Measurements from ENCODE around the gene NFATC3. TPM values are rescaled to one million over a fixed set of nuclear protein-coding genes. Genes with fewer than 3 reads are reported as not detected.
"Not testable (repeated sequence)": the region's sequence is repeated elsewhere in the genome, so short reads cannot be mapped to it uniquely, and the experiment has no call there.

The NFATC3 gene
- total RNA-seq, 1 donor from 2014 or later, result 74.5 TPM

GRCh38 chr16:68162413-68162812 lies 77.2 kb downstream of the NFATC3 start:
- peaks cover 33% of the 10 kb centered on the region for H3K36me3 ChIP-seq
- DNase-seq (no peak), ATAC-seq (no peak)
- intact Hi-C loops (cut with DNase I), result no loop called here
- H3K9me3 ChIP-seq, result no peaks in the 10 kb centered on the region
- peak overlapping the region; percentile 36 for H3K27ac ChIP-seq
- no peaks in the 10 kb centered on the region for H3K27me3 ChIP-seq
- H3K4me1 ChIP-seq, result no peaks in the 10 kb centered on the region
- TF ChIP-seq CTCF (IDR thresholded peaks at IDR 0.05), result no peak
- no peak overlapping the region for H3K4me3 ChIP-seq

- H3K36me3 ChIP-seq, result peaks cover 33% of the 10 kb centered on the region
- H3K9me3 ChIP-seq; DNase-seq; H3K4me3 ChIP-seq; ATAC-seq; H3K27ac ChIP-seq; intact Hi-C loops (cut with DNase I); H3K27me3 ChIP-seq; H3K4me1 ChIP-seq: not testable (repeated sequence)
These were observed 78.1 kb downstream of the NFATC3 start for GRCh38 chr16:68163275-68163674.

- Histone ChIP-seq H3K4me1 (no peaks in the 10 kb centered on the region), H3K9me3 (no peaks in the 10 kb centered on the region), H3K27ac (no peak overlapping the region), H3K36me3 (peaks cover 45% of the 10 kb centered on the region), H3K4me3 (no peak overlapping the region), H3K27me3 (no peaks in the 10 kb centered on the region)
- intact Hi-C loops (cut with DNase I), result no loop called here
- ATAC-seq, result peak; percentile 23
- DNase-seq, result no peak
- no peak for TF ChIP-seq CTCF (IDR thresholded peaks at IDR 0.05)
These were observed 81.1 kb downstream of the NFATC3 start for GRCh38 chr16:68166264-68166663.

- peaks cover 76% of the 10 kb centered on the region for H3K36me3 ChIP-seq
- intact Hi-C loops (cut with DNase I), result no loop called here
- TF ChIP-seq CTCF (IDR thresholded peaks at IDR 0.05), result no peak
- H3K4me3 ChIP-seq, result no peak overlapping the region
- H3K4me1 ChIP-seq, result no peaks in the 10 kb centered on the region
- H3K9me3 ChIP-seq, result no peaks in the 10 kb centered on the region
- DNase-seq, result no peak
- no peak overlapping the region for H3K27ac ChIP-seq
- no peaks in the 10 kb centered on the region for H3K27me3 ChIP-seq
- no peak for ATAC-seq
These were observed 94.1 kb downstream of the NFATC3 start for GRCh38 chr16:68179196-68179795.

- H3K4me1 ChIP-seq, result no peaks in the 10 kb centered on the region
- DNase-seq (no peak), ATAC-seq (no peak)
- intact Hi-C loops (cut with DNase I), result no loop called here
- no peak overlapping the region for H3K4me3 ChIP-seq
- no peaks in the 10 kb centered on the region for H3K27me3 ChIP-seq
- H3K36me3 ChIP-seq, result peaks cover 76% of the 10 kb centered on the region
- H3K9me3 ChIP-seq, result no peaks in the 10 kb centered on the region
- no peak for TF ChIP-seq CTCF (IDR thresholded peaks at IDR 0.05)
- H3K27ac ChIP-seq, result no peak overlapping the region
These were observed 94.7 kb downstream of the NFATC3 start for GRCh38 chr16:68179855-68180254.

- ATAC-seq (no peak), DNase-seq (no peak)
- H3K36me3 ChIP-seq, result peaks cover 75% of the 10 kb centered on the region
- H3K27ac ChIP-seq, result no peak overlapping the region
- no peaks in the 10 kb centered on the region for H3K27me3 ChIP-seq
- H3K4me3 ChIP-seq, result no peak overlapping the region
- intact Hi-C loops (cut with DNase I), result no loop called here
- no peaks in the 10 kb centered on the region for H3K9me3 ChIP-seq
- no peaks in the 10 kb centered on the region for H3K4me1 ChIP-seq
- no peak for TF ChIP-seq CTCF (IDR thresholded peaks at IDR 0.05)
These were observed 97.9 kb downstream of the NFATC3 start for GRCh38 chr16:68183046-68183445.
